Measurements from ENCODE around the gene RAB3B. TPM values are rescaled to one million over a fixed set of nuclear protein-coding genes. Genes with fewer than 3 reads are reported as not detected.

RAB3B gene
- total and polyA plus RNA-seq, 2 experiments from 2014 or later = 1.5 to 6.9 TPM

GRCh38 chr1:51915951-51916350 is 74.5 kb downstream of the RAB3B start:
- TF ChIP-seq CTCF (IDR thresholded peaks at IDR 0.05; ENCODE audit: low read depth, low read length) = no peak
- Histone ChIP-seq H3K4me1 (ENCODE audit: low read depth) (no peaks in the 10 kb centered on the region), H3K4me3 (no peak overlapping the region), H3K27me3 (no peaks in the 10 kb centered on the region), H3K27ac (no peak overlapping the region), H3K9me3 (ENCODE audit: low read depth) (no peaks in the 10 kb centered on the region), H3K36me3 (no peaks in the 10 kb centered on the region)
- no peak for DNase-seq (ENCODE audit: low read depth in 1 of 2, low spot score in 1 of 2)

- H3K4me3 ChIP-seq = no peak overlapping the region
- H3K4me1 ChIP-seq (ENCODE audit: low read depth) = no peaks in the 10 kb centered on the region
- no peaks in the 10 kb centered on the region for H3K9me3 ChIP-seq (ENCODE audit: low read depth)
- no peak overlapping the region for H3K27ac ChIP-seq
- DNase-seq (ENCODE audit: low read depth in 1 of 2, low spot score in 1 of 2) = no peak
- no peaks in the 10 kb centered on the region for H3K36me3 ChIP-seq
- no peak for TF ChIP-seq CTCF (IDR thresholded peaks at IDR 0.05; ENCODE audit: low read depth, low read length)
- H3K27me3 ChIP-seq = no peaks in the 10 kb centered on the region
Measured at GRCh38 chr1:51912881-51913280, 77.6 kb downstream of the RAB3B start.

GRCh38 chr1:51910221-51911000 is 80.1 kb downstream of the RAB3B start:
- no peak overlapping the region for H3K4me3 ChIP-seq
- H3K36me3 ChIP-seq = no peaks in the 10 kb centered on the region
- no peak for TF ChIP-seq CTCF (IDR thresholded peaks at IDR 0.05; ENCODE audit: low read depth, low read length)
- no peak overlapping the region for H3K27ac ChIP-seq
- DNase-seq (ENCODE audit: low read depth in 1 of 2, low spot score in 1 of 2) = no peak
- no peaks in the 10 kb centered on the region for H3K27me3 ChIP-seq
- no peaks in the 10 kb centered on the region for H3K4me1 ChIP-seq (ENCODE audit: low read depth)
- no peaks in the 10 kb centered on the region for H3K9me3 ChIP-seq (ENCODE audit: low read depth)

GRCh38 chr1:51908499-51908898 is 82.0 kb downstream of the RAB3B start:
- H3K4me3 ChIP-seq = no peak overlapping the region
- H3K9me3 ChIP-seq (ENCODE audit: low read depth) = no peaks in the 10 kb centered on the region
- no peak for DNase-seq (ENCODE audit: low read depth in 1 of 2, low spot score in 1 of 2)
- H3K27me3 ChIP-seq = no peaks in the 10 kb centered on the region
- no peaks in the 10 kb centered on the region for H3K4me1 ChIP-seq (ENCODE audit: low read depth)
- no peak overlapping the region for H3K27ac ChIP-seq
- no peak for TF ChIP-seq CTCF (IDR thresholded peaks at IDR 0.05; ENCODE audit: low read depth, low read length)
- H3K36me3 ChIP-seq = no peaks in the 10 kb centered on the region

- no peak for TF ChIP-seq CTCF (IDR thresholded peaks at IDR 0.05; ENCODE audit: low read depth, low read length)
- H3K27ac ChIP-seq = no peak overlapping the region
Measured at GRCh38 chr1:51907079-51907702, 83.3 kb downstream of the RAB3B start.

More at GRCh38 chr1:51907079-51907702, 83.3 kb downstream of the RAB3B start:
- no peaks in the 10 kb centered on the region for H3K4me1 ChIP-seq (ENCODE audit: low read depth)
- H3K4me3 ChIP-seq = no peak overlapping the region
- no peaks in the 10 kb centered on the region for H3K27me3 ChIP-seq
- DNase-seq (ENCODE audit: low read depth in 1 of 2, low spot score in 1 of 2) = peak in 1 of 2 donors; percentile 17
- H3K36me3 ChIP-seq = no peaks in the 10 kb centered on the region
- H3K9me3 ChIP-seq (ENCODE audit: low read depth) = no peaks in the 10 kb centered on the region

All from cardiac muscle cell (in vitro differentiated cells and primary cell).